Esophagus squamous epithelium (tissue), 4 donors: Measurements from ENCODE around the gene OBSCN.

Experiments
- POLR2A ChIP-seq, 4 donors: fragments of 450-650 bp; IDR thresholded peaks; one replicate each; pipeline ENCODE4 v1.6.1; 2017; ENCODE audit warnings: antibody characterized with exemption in 4 of 4, mild to moderate bottlenecking in 4 of 4, moderate library complexity in 3 of 4
- TF ChIP-seq, protein P1 (sequence below), 6 experiments: fragments of 450-650 bp in 4 of 6; fragments of 200-600 bp in 2 of 6; sonication (generic) in 2 of 6; IDR thresholded peaks; one replicate each; pipeline ENCODE4 v1.5.1; 2016 to 2019; ENCODE audit warnings: antibody characterized with exemption in 6 of 6, mild to moderate bottlenecking in 4 of 6, moderate library complexity in 4 of 6

DNA sequence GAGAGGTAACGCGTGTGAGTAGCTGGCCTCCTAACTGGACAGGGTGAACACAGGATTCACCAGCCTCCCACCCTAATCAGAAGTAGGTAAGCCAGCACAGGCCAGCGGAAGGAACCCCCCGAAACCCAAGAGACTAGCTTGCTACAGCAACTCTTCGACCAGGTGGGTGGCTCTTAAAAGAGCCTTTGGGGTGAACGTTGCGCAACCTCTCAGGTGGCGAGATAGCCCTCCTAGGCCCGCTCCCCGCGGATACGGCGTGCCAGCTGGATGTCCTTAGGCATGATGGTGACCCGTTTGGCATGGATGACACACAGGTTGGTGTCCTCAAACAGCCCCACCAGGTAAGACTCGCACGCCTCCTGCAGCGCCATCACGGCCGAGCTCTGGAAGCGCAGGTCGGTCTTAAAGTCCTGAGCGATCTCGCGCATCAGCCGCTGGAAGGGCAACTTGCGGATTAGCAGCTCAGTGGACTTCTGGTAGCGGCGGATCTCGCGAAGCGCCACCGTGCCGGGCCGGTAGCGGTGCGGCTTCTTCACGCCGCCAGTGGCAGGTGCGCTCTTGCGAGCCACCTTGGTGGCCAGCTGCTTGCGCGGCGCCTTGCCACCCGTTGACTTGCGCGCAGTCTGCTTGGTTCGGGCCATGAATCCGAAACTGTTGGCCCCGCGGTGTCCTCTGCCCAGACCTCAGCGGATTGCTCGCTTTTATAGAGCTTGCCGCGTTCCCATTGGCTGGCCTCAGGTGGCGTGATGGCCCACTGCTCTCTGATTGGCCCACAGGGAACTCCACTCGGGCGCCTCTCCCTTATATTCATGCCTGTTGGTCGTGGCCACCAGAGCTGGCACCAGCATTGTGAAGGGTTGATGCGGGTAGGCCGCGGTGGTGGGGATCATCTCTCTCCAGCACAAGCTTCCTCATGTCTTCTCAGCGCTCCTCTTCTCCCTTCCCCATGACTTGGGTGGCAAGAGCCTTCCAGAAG is 217.1 kb downstream of the OBSCN start:
- no peak for TF ChIP-seq POLR2A (IDR thresholded peaks at IDR 0.05)
- TF ChIP-seq, protein P1, sequence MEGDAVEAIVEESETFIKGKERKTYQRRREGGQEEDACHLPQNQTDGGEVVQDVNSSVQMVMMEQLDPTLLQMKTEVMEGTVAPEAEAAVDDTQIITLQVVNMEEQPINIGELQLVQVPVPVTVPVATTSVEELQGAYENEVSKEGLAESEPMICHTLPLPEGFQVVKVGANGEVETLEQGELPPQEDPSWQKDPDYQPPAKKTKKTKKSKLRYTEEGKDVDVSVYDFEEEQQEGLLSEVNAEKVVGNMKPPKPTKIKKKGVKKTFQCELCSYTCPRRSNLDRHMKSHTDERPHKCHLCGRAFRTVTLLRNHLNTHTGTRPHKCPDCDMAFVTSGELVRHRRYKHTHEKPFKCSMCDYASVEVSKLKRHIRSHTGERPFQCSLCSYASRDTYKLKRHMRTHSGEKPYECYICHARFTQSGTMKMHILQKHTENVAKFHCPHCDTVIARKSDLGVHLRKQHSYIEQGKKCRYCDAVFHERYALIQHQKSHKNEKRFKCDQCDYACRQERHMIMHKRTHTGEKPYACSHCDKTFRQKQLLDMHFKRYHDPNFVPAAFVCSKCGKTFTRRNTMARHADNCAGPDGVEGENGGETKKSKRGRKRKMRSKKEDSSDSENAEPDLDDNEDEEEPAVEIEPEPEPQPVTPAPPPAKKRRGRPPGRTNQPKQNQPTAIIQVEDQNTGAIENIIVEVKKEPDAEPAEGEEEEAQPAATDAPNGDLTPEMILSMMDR (IDR thresholded peaks at IDR 0.05), result no peak
